IPS-18c (cell line): ENCODE measurements around the gene HSFX3.
"Not testable (repeated sequence)": the region's sequence is repeated elsewhere in the genome, so short reads cannot be mapped to it uniquely, and the experiment has no call there.

Experiments used
- H3K4me3 ChIP-seq: 2 replicates; pipeline ENCODE4 v1.7.0; 2013; ENCODE audit warnings: low read depth, mild to moderate bottlenecking, low read length, moderate library complexity; ENCODE audit not compliant: insufficient read depth
- H3K9me3 ChIP-seq: one replicate; pipeline ENCODE4 v1.6.1; 2013; ENCODE audit warnings: mild to moderate bottlenecking, low read length, moderate library complexity; ENCODE audit not compliant: control insufficient read depth, insufficient read depth

The HSFX3 gene, protein sequence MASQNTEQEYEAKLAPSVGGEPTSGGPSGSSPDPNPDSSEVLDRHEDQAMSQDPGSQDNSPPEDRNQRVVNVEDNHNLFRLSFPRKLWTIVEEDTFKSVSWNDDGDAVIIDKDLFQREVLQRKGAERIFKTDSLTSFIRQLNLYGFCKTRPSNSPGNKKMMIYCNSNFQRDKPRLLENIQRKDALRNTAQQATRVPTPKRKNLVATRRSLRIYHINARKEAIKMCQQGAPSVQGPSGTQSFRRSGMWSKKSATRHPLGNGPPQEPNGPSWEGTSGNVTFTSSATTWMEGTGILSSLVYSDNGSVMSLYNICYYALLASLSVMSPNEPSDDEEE

DNA sequence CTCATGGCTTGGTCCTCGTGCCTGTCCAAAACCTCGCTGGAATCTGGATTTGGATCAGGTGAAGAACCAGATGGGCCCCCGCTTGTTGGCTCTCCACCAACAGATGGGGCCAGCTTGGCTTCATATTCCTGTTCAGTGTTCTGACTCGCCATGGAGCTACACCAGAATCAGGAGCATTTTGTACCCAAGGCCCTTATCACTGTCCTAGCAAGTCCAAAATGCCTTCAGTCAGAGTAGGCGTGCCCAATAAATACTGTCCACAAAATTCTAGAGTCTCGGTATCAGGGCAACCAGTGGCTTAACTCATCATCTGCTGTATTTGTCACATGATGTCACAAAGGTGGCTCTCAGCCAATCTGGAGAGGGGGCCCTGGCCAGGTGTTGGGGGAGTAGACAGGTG, at the start of gene HSFX3:
HSFX3 (minus strand) TSS at position 224 of the 400 bp plus-strand sequence; CDS start at position 152, 72 bp downstream.
- not testable (repeated sequence) for H3K9me3 ChIP-seq, H3K4me3 ChIP-seq

DNA sequence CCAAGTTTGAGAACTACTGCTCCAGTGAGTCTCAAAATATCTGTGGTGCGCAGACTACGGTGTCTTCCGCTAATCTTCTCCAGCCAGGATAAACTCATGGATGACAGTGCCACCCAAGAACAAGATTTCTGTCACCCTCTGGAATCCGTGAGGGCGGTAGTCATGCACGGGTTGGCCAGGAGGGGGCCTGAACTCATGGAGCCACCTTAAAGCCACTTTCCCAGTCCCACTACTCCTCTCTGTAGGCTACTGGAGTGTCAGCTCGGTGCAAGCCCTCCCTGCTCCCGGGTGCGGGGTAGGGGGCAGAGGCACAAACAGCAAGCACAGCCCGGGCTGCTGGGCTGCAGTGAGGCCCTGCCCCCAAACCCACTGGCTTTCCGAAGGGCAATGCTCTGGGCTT, 48.9 kb upstream of the HSFX3 start:
- H3K9me3 ChIP-seq, H3K4me3 ChIP-seq: not testable (repeated sequence)

DNA sequence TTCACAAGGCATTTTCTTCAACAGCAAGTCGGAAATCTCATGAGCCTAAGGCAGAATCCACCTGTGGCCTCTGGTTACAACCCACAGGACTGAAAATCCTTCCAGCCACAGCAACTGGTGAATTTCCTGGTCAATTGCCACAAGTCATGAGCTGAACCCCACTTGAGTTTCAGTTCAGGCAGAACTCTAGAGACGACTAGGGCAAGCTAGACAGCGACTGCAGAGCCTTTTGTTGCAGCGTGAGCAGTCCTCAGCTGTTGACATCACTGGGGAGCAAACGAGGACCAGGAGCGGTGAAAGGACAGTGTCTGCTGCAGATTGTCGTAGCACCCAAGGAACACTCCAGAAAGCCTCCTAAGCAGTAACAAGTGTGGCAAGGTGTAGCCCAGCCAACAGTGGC, 46.2 kb upstream of the HSFX3 start:
- not testable (repeated sequence) for H3K4me3 ChIP-seq, H3K9me3 ChIP-seq

DNA sequence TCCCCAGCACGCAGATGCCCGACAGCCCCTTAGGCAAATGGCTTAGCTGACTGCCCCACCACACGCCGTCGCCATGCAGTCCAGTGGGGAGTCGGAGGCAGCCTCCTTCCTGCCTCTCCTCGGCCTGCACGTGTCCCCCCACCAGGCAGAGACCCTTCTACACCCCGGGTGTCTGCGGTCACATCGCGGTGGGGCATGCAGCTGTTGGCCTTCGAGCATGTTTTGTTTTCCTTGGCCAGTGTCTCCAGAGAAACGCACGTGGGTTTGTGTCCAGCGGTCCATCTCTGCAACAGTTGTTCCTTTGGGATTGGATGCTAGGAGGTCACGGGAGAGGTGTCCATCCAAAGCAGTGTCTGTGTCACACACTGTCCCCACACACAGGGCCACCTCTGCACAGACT, 45.5 kb upstream of the HSFX3 start, which contains the start of gene HSFX2:
HSFX2 (minus strand) TSS at position 101 of the 400 bp plus-strand sequence. CDS start 614 bp downstream, outside the sequence.
- H3K4me3 ChIP-seq, H3K9me3 ChIP-seq: not testable (repeated sequence)

DNA sequence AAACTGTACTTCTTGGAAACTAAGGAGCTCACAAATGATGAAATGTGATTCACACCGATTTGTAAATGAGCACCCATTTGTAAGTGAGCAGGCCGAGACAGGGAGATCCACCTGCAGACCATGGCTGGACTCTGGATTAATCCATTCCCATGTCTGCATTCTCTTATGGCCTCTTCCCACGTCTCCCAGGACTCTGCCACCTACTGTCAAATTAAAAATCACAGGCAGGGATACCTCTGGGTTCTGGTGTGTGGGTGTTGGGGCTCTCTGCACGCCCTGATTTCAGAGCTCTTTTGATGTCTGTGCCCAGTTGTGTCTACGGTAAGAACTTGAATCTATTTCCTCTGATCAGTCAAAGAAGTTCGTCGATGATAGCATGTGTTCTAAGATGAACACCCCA, 41.3 kb upstream of the HSFX3 start:
- H3K4me3 ChIP-seq, H3K9me3 ChIP-seq: not testable (repeated sequence)

DNA sequence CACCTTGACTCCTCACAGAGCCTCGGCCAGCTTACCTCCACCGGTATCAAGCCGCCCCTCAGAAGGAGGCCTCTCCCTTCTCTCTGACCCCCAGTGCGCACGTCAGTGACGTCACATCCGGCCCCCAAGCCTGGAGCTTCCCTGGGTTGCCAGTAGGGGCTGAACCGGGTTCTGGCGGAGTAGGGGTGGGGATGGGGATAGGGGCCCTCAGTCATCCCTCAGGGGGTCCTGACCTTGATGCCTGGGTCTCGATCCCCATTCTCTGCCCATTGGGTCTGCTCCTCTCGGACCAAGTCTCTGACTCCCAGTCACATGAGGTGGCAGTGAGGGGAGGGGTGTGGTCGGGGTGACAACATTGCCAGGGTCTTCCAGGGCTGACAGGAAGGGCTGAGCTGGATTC, 37.6 kb upstream of the HSFX3 start, which contains the start of gene MAGEA9B:
MAGEA9B (minus strand) TSS at position 101 of the 400 bp plus-strand sequence. CDS start 4,280 bp downstream, outside the sequence.
- H3K4me3 ChIP-seq, H3K9me3 ChIP-seq: not testable (repeated sequence)

DNA sequence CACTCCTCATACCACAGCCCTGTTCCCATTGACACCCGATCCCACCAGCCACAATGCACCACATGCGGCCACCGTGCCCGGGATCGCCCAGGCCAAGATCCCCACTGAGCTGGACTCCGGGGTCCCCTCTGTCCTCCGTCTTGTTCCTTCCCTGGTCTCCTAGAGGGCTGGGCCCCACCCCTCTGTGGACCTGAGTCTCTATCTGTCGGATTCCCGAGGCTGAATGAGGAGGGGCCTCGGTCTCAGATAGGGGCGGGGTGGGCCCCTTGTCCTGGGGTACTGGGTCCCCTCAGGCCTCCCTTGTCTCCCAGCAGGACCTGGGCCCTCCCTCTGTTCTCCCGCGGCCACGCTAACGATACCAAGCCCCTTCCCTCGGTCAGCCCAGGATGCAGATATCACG, 35.9 kb upstream of the HSFX3 start:
- H3K4me3 ChIP-seq, H3K9me3 ChIP-seq: not testable (repeated sequence)

DNA sequence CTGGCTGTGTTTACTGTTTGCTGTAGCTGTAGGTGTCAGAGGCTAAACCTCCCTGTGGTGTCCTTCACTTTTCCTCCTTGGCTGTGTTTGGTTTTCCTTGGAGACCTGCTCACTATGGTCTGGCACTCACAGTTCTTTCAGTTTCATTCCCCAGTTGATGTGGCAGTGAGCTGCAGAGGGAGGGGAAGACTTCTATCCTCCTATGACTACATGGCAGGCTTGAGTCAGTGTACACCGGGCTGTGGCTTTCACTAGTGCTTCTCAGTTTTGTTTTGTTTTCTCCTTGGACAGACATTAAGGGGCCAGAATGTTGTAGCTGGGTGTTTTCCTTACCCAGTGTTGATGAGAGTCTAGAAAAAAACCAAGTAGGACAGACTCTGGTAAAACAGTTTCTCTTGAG, 23.7 kb upstream of the HSFX3 start:
- H3K9me3 ChIP-seq, H3K4me3 ChIP-seq: not testable (repeated sequence)

DNA sequence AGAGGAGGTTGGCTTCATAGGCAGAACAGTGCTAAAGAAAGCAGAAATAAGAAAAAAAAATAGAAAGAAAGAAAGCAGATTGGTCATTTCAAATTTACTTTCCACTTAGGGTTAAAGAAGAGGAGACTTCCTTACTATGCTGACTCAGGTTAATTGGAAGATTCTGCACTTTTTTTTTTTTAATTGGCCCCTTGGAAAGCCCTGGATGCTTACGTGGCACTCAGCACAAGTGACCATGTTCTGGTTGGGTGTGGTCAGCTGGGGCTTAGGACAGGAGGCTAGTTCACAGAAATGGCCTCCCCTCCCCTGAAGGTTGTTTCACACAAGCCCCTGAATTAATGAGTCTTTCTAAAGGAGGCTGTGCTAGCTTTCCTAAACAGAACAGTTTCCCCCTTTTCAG, 23.0 kb upstream of the HSFX3 start:
- Histone ChIP-seq H3K9me3 (peaks cover 2% of the 10 kb centered on the region), H3K4me3 (no peak overlapping the region)

DNA sequence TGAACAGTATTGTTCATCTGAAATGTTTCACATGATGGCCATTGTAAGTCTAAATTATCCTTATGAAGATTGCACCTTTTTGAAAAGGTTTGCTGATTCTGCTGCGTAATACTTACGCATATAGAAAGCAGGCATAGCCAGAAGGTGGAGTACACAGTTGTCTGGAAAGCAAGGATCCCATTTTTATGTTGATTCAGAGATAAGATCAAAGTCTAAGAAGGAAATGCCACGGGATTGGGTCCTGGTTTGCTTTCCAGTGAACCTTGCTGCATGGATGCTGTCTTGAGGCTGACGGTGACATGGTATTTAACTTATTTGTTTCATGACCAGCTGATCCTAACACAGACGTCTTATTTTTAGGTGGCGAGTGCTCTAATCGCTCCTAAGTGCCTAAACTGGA, 22.0 kb upstream of the HSFX3 start:
- peaks cover 4% of the 10 kb centered on the region for H3K9me3 ChIP-seq
- no peak overlapping the region for H3K4me3 ChIP-seq

DNA sequence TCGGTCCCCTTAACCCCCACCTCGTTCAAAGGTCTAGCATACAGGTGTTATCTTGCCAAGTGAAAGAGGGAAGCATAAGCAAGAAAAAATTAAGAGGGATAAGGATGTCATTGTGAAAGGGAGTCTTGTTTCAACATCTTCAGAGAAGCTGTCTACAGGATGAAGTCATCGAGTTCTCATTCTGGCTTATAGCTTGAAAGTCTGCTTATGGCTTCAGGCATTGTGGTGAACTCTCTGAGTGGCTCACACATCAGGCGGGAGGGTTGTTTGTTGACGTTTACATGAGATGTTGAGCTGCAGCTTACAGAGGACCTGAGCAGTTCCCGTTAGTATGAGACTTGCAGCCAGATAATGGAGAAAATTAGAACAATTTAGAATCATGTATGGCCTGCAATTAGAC, 20.9 kb upstream of the HSFX3 start:
- Histone ChIP-seq H3K4me3 (no peak overlapping the region), H3K9me3 (peaks cover 5% of the 10 kb centered on the region)

DNA sequence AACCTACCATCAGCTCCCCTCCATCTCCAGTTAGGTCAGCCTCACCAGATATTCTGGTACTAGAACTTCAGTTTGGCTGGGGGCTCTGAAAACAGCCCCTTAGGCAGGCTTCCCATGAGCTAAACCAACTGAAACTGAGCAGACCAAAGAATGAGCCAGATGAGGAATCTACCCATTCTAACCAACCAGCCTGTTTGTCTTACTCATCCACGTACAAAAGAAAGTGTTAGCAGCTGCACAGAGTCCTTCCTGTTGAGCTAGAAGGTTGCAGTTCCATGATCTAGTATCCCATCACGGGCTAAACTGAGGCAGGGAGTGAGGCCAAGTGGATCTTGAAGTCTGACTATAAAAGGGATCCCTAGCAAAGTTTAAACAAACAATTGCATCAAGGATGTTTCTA, 20.0 kb upstream of the HSFX3 start:
- Histone ChIP-seq H3K4me3 (no peak overlapping the region), H3K9me3 (peaks cover 5% of the 10 kb centered on the region)

DNA sequence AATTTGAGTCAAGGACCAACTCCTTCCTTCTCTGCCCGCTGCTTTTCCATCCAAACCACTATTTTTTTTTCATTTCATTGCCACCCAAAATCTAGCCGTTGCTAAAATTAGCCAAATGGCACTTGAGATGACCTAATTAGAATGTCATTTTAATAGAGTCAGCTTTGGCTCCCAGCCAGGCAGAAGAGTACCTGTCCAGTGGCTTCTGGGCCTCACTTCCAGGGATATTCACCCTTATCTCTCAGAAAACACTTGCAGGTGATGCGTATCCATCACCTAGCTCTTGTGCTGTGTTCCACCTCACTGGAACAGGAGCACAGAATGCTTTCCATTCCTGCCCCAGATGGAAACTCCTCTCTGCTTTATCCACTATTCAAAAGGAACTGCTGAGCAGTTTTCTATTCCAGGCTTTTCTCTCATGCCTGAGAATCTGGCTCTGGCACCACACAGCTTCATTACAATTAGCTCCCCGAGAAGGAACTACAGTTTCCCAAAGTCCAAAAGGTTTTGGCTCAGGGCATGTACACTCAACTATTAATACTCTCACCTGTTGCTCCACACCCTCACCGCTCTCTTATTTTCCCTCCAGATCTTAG, 19.1 kb upstream of the HSFX3 start:
- Histone ChIP-seq H3K9me3 (peaks cover 5% of the 10 kb centered on the region), H3K4me3 (no peak overlapping the region)

DNA sequence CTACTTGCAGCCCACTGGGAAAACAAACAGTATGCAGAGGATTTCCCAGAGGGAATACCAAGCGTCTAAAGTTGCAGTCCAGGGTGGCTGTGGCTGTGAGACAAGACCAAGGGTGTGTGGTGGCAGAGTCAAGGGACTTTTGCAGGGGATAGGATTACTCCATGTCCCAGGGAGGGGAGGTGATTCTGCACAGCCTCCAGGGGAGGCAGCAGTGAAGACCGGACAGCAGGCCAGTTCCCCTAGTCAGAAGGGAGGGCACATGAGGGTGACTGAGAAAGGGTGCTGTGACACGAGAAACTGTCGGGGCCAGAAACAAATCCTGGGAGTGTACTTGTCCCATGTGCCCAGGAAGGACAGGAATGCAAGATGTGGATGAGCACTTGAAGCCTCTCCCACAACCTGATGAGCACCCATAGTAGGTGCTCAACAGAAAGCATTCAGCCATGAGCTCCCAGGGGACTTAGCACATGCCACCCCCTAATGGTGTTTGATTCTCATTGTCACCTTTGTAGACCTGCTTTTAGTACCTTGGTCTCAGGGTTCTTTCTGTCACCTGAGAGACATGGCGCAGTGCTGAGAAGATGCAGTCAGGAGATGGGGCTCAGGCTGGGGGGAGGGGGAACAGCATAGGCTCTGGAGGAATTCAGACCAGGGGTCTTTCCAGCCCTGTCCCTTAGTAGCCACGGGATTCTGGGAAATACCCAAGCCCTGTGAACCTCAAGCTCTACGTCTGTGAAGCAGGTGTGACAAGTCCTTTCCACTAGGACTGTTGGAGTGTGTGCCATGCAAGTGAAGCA, 18.1 kb upstream of the HSFX3 start:
- H3K4me3 ChIP-seq, result no peak overlapping the region
- H3K9me3 ChIP-seq, result peaks cover 5% of the 10 kb centered on the region

DNA sequence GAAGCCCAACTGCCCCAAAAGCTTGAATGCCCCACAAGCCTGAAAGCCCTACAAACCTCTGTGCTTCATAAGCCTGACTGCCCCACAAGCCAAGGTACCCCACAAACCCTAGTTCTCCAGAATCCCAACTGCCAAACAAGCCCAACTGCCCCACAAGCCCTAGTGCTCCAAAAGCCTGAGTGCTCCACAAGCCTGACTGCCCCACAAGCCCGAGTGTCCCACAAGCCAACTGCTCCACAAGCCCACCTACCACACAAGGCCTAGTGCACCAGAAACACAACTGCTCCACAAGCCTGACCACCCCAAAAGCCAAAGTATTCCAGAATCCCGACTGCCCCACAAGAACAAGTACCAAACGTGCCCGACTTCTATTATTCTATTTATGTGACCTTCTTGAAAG, 13.6 kb upstream of the HSFX3 start:
- peaks cover 5% of the 10 kb centered on the region for H3K9me3 ChIP-seq
- H3K4me3 ChIP-seq, result no peak overlapping the region

DNA sequence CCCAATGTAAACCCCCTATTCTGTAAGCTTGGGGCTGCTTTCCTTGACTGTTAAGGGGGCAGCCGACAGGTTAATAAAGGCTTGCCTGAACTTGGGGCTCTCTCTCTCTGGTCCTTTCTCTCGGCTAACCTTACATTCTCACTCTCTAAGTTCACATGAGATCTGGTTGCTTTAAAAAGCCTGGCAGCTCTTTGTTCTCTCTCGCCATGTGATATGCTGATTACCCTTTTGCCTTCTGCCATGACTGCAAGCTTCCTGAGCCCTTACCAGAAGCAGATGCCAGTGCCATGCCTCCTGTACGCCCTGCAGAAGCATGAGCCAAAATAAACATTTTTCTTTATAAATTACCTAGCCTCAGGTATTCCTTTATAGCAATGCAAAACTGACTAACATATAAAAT, 5.5 kb upstream of the HSFX3 start:
- H3K9me3 ChIP-seq, H3K4me3 ChIP-seq: not testable (repeated sequence)

DNA sequence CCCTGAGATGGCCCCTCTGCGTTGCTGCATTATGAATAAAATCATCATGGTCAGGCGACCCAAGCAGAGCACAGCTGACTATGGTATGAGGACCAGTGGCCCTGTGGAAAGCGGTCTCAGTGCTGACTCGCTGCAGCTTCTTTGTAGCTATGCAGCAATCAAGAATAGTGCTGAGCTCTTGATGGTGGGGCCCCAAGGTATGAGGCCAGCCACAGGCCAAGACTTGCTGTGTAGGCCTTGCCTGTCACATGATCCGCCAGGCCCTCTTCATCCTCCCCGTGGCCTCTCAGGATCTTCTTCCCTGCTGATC, 2.2 kb upstream of the HSFX3 start:
- not testable (repeated sequence) for H3K9me3 ChIP-seq, H3K4me3 ChIP-seq

DNA sequence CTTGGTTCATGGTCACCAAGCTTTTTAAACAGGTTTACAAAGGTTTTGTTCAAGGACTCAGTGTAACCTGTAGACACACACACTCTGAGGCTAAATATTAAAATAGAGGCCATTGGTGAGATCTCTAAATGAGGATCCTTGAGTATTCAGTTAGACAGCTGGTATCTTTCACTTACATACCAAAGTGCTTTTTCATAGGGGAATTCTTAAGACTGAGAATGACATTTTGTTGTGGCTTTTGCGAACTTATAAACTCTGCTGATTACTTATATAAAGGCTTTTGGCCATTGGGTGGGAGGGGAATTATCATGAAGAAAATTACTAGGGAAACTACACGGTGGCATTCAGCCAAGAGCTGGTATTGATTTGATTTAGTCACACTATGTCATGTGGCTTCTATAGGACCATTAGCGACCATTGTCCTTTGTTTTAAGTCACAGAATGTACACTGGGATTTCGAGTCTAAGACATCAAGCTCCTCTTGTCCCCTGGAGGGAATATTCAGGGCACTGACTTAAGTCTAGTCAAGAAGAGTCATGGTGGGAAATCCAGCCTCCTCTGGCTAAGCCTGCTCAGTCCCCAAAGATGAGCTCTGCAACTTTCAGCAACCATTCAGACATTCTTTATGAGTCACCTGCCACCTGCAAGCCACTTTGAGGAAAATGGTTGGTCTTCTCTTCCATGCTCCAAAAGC, 1.7 kb upstream of the HSFX3 start:
- H3K9me3 ChIP-seq, result not testable (repeated sequence)

More for the DNA sequence above, 1.7 kb upstream of the HSFX3 start:
- not testable (repeated sequence) for H3K4me3 ChIP-seq
